Gastrocnemius medialis (tissue), 4 donors: ENCODE results near the gene PSMD11. TPM values are rescaled to one million over a fixed set of nuclear protein-coding genes. Genes with fewer than 3 reads are reported as not detected.

Experiments used
- ATAC-seq, 2 donors: fragments of 150-250 bp; one replicate each; pipeline ENCODE4 v1.9.1; 2016
- DNase-seq, 2 donors: peaks; one replicate each; pipeline ENCODE4 v3.0.0-alpha.2; 2019
- H3K27ac ChIP-seq, 4 donors: fragments of 200-600 bp; sonication (generic); 1 replicate in 1 of 4; 2 replicates in 3 of 4; pipeline ENCODE4 v1.5.1; 2016 to 2018; ENCODE audit warnings: mild to moderate bottlenecking in 2 of 4, moderate library complexity in 1 of 4
- H3K27me3 ChIP-seq, 3 donors: fragments of 200-600 bp; sonication (generic) in 2 of 3; 1 replicate in 1 of 3; 2 replicates in 2 of 3; pipeline versions ENCODE4 v1.5.1 to v1.6.0; 2016 to 2019; ENCODE audit warnings: mild to moderate bottlenecking in 1 of 3, moderate library complexity in 1 of 3
- H3K36me3 ChIP-seq, 2 donors: fragments of 200-600 bp; sonication (generic) in 1 of 2; one replicate each; pipeline ENCODE4 v1.5.1; 2017 to 2018
- H3K4me1 ChIP-seq, 2 donors: fragments of 200-600 bp; sonication (generic) in 1 of 2; one replicate each; pipeline ENCODE4 v1.5.1; 2016 to 2017; ENCODE audit warnings: mild to moderate bottlenecking in 2 of 2
- H3K4me3 ChIP-seq, 4 donors: fragments of 200-600 bp; sonication (generic) in 3 of 4; 1 replicate in 1 of 4; 2 replicates in 3 of 4; pipeline ENCODE4 v1.5.1; 2016 to 2019; ENCODE audit warnings: mild to moderate bottlenecking in 2 of 4
- H3K9me3 ChIP-seq, 3 donors: fragments of 200-600 bp; sonication (generic) in 2 of 3; 1 replicate in 1 of 3; 2 replicates in 2 of 3; pipeline ENCODE4 v1.5.1; 2016 to 2019
- POLR2A ChIP-seq, 2 donors: fragments of 450-650 bp; IDR thresholded peaks; one replicate each; pipeline ENCODE4 v1.6.1; 2017; ENCODE audit warnings: antibody characterized with exemption in 2 of 2, mild to moderate bottlenecking in 2 of 2, moderate library complexity in 2 of 2
- in situ Hi-C, 4 donors: fragments of 200-750 bp; cut with MboI; loops; one replicate each; pipeline versions ENCODE4 v1.15.0 to v1.8.0; 2017; ENCODE audit warnings: low sequenced_read_pairs in 4 of 4
- intact Hi-C: fragments of 100-400 bp; cut with DNase I; formaldehyde crosslinking; loops from one replicate; pipeline ENCODE4 v1.15.1; 2023; ENCODE audit warnings: low total_unique reads
- total RNA-seq, 4 donors: library from RNA; depleted of rRNA; stranded (reverse); fragments of >200 nt; gene quantifications; one replicate each; pipeline versions ENCODE4 v1.1.0 to v1.2.3, GENCODE V29; 2016
- TF ChIP-seq, protein P1 (sequence below), 5 experiments: fragments of 450-650 bp in 3 of 5; fragments of 200-600 bp in 2 of 5; sonication (generic) in 2 of 5; IDR thresholded peaks in 4 of 5; conservative IDR thresholded peaks in 1 of 5; 1 replicate in 4 of 5; 2 replicates in 1 of 5; pipeline ENCODE4 v1.5.1; 2016 to 2019; ENCODE audit warnings: antibody characterized with exemption in 5 of 5, mild to moderate bottlenecking in 3 of 5, moderate library complexity in 3 of 5

The PSMD11 gene
- total RNA-seq, 4 donors from 2014 or later, result 81.7 to 215 (median 191) TPM

GRCh38 chr17:32460054-32460453 is 15.7 kb downstream of the PSMD11 start:
- Histone ChIP-seq H3K27ac (no peak overlapping the region), H3K36me3 (peaks cover 0 to 73% of the 10 kb centered on the region in 2 donors), H3K9me3 (no peaks in the 10 kb centered on the region), H3K27me3 (no peaks in the 10 kb centered on the region), H3K4me1 (peaks cover 0 to 4% of the 10 kb centered on the region in 2 donors), H3K4me3 (no peak overlapping the region)
- TF ChIP-seq POLR2A (IDR thresholded peaks at IDR 0.05), result no peak
- TF ChIP-seq, protein P1, sequence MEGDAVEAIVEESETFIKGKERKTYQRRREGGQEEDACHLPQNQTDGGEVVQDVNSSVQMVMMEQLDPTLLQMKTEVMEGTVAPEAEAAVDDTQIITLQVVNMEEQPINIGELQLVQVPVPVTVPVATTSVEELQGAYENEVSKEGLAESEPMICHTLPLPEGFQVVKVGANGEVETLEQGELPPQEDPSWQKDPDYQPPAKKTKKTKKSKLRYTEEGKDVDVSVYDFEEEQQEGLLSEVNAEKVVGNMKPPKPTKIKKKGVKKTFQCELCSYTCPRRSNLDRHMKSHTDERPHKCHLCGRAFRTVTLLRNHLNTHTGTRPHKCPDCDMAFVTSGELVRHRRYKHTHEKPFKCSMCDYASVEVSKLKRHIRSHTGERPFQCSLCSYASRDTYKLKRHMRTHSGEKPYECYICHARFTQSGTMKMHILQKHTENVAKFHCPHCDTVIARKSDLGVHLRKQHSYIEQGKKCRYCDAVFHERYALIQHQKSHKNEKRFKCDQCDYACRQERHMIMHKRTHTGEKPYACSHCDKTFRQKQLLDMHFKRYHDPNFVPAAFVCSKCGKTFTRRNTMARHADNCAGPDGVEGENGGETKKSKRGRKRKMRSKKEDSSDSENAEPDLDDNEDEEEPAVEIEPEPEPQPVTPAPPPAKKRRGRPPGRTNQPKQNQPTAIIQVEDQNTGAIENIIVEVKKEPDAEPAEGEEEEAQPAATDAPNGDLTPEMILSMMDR (IDR thresholded peaks at IDR 0.05 in 4 of 5, conservative IDR thresholded peaks at IDR 0.05 in 1 of 5), result no peak
- intact Hi-C loops, result loop anchor here (5.0 kb wide), 1 partner anchor 297 kb away; no protein-coding TSS in a partner anchor
- DNase-seq, result no peak
- ATAC-seq, result no peak
- in situ Hi-C loops, result loop anchor here in 3 of 4 donors (10.0 to 25.0 kb wide), 2 partner anchors 295 to 302 kb away; no protein-coding TSS in a partner anchor

- Histone ChIP-seq H3K36me3 (peaks cover 0 to 75% of the 10 kb centered on the region in 2 donors), H3K4me1 (peaks cover 0 to 4% of the 10 kb centered on the region in 2 donors), H3K4me3 (no peak overlapping the region), H3K9me3 (no peaks in the 10 kb centered on the region), H3K27ac (peak overlapping the region in 1 of 4 donors; percentile 1), H3K27me3 (no peaks in the 10 kb centered on the region)
- in situ Hi-C loops (loop anchor here in 3 of 4 donors (10.0 to 25.0 kb wide), 2 partner anchors 293 to 301 kb away; no protein-coding TSS in a partner anchor), intact Hi-C loops (loop anchor here (5.0 kb wide), 1 partner anchor 296 kb away; no protein-coding TSS in a partner anchor)
- DNase-seq, result no peak
- peak in 1 of 2 donors; percentile 29 for ATAC-seq
- TF ChIP-seq, protein P1 (IDR thresholded peaks at IDR 0.05 in 4 of 5, conservative IDR thresholded peaks at IDR 0.05 in 1 of 5), result no peak
- TF ChIP-seq POLR2A (IDR thresholded peaks at IDR 0.05), result no peak
Observed at GRCh38 chr17:32461498-32461852, 17.2 kb downstream of the PSMD11 start.

GRCh38 chr17:32461853-32462617 is 17.7 kb downstream of the PSMD11 start:
- Histone ChIP-seq H3K9me3 (no peaks in the 10 kb centered on the region), H3K27ac (peak overlapping the region in 1 of 4 donors; percentile 1), H3K4me1 (peaks cover 0 to 4% of the 10 kb centered on the region in 2 donors), H3K4me3 (no peak overlapping the region), H3K36me3 (peaks cover 0 to 75% of the 10 kb centered on the region in 2 donors), H3K27me3 (no peaks in the 10 kb centered on the region)
- TF ChIP-seq, protein P1 (IDR thresholded peaks at IDR 0.05 in 4 of 5, conservative IDR thresholded peaks at IDR 0.05 in 1 of 5), result peak in 4 of 5 experiments; percentile 26 to 56 (median 34)
- no peak for TF ChIP-seq POLR2A (IDR thresholded peaks at IDR 0.05)
- no peak for DNase-seq
- ATAC-seq, result peak in 1 of 2 donors; percentile 76
- in situ Hi-C loops (loop anchor here in 3 of 4 donors (10.0 to 25.0 kb wide), 2 partner anchors 293 to 300 kb away; no protein-coding TSS in a partner anchor), intact Hi-C loops (loop anchor here (2.0 to 5.0 kb wide), 2 partner anchors 17 to 295 kb away; partner anchors contain the start of gene PSMD11)

GRCh38 chr17:32463304-32463703 is 19.0 kb downstream of the PSMD11 start:
- no peak overlapping the region for H3K27ac ChIP-seq
- H3K4me1 ChIP-seq, result peaks cover 0 to 4% of the 10 kb centered on the region in 2 donors
- H3K27me3 ChIP-seq, result no peaks in the 10 kb centered on the region
- H3K36me3 ChIP-seq, result peaks cover 2 to 75% of the 10 kb centered on the region in 2 donors
- H3K4me3 ChIP-seq, result no peak overlapping the region
- intact Hi-C loops, result loop anchor here (2.0 to 5.0 kb wide), 2 partner anchors 19 to 294 kb away; partner anchors contain the start of gene PSMD11
- DNase-seq (no peak), ATAC-seq (no peak)
- no peak for TF ChIP-seq POLR2A (IDR thresholded peaks at IDR 0.05)
- TF ChIP-seq, protein P1 (IDR thresholded peaks at IDR 0.05 in 4 of 5, conservative IDR thresholded peaks at IDR 0.05 in 1 of 5), result no peak
- in situ Hi-C loops, result loop anchor here in 3 of 4 donors (10.0 to 25.0 kb wide), 2 partner anchors 291 to 299 kb away; no protein-coding TSS in a partner anchor
- H3K9me3 ChIP-seq, result no peaks in the 10 kb centered on the region
